Activated CD4-positive, alpha-beta T cell treated with anti-CD3 and anti-CD28 coated beads for 36 hours (primary cell): ENCODE results near the gene ZNF414. TPM values are rescaled to one million over a fixed set of nuclear protein-coding genes. Genes with fewer than 3 reads are reported as not detected.

ENCODE experiments used
- ATAC-seq: fragments of 200-7000 bp; cut with Tn5 transposase; one replicate; pipeline ENCODE4 v1.10.0; 2021; ENCODE audit warnings: mild to moderate bottlenecking, moderate library complexity
- CTCF ChIA-PET: fragments of 350-600 bp; sonication (Branson Sonifier 250); formaldehyde crosslinking; loops from one replicate; lab custom pipeline; 2021; ENCODE audit warnings: antibody characterized with exemption; lab: Charles Lee
- POLR2A ChIA-PET: fragments of 350-600 bp; sonication (Branson Sonifier 250); formaldehyde crosslinking; loops from one replicate; lab custom pipeline; 2021; ENCODE audit warnings: antibody characterized with exemption, inconsistent platforms; lab: Charles Lee
- DNase-seq: peaks from one replicate; pipeline ENCODE4 v3.0.0-alpha.2; 2020
- H3K27ac Mint-ChIP-seq: one replicate; pipeline ENCODE4 v1.8.0; 2021; ENCODE audit warnings: mixed read lengths
- H3K27me3 Mint-ChIP-seq: one replicate; pipeline ENCODE4 v1.8.0; 2021; ENCODE audit warnings: mixed read lengths
- H3K36me3 Mint-ChIP-seq: one replicate; pipeline ENCODE4 v1.8.0; 2021; ENCODE audit warnings: low read depth, mixed read lengths
- H3K4me1 Mint-ChIP-seq: one replicate; pipeline ENCODE4 v1.8.0; 2021; ENCODE audit warnings: mixed read lengths
- H3K4me3 Mint-ChIP-seq: one replicate; pipeline ENCODE4 v1.8.0; 2021; ENCODE audit warnings: mild to moderate bottlenecking, moderate library complexity, mixed read lengths
- H3K9me3 Mint-ChIP-seq: one replicate; pipeline ENCODE4 v1.8.0; 2021; ENCODE audit warnings: low read depth, mixed read lengths
- intact Hi-C, 2 experiments: fragments of 100-400 bp; cut with DNase I in 1 of 2; cut with micrococcal nuclease in 1 of 2; formaldehyde crosslinking; loops; one replicate each; pipeline versions ENCODE4 v1.14.2 to v1.15.1; 2022 to 2024; cut with DNase I, micrococcal nuclease
- total RNA-seq, 2 experiments: library from RNA; stranded (reverse); gene quantifications; one replicate each; pipeline ENCODE4 v1.2.3, GENCODE V29; 2021

The ZNF414 gene
- total RNA-seq, 2 experiments from 2014 or later, result 21.0 to 23.7 TPM

- intact Hi-C loops, result loop anchor here in 1 of 2 experiments (5.0 kb wide), 1 partner anchor 34 kb away; no protein-coding TSS in a partner anchor
- Mint-ChIP-seq H3K27ac (peak overlapping the region; percentile 89), H3K4me3 (no peak overlapping the region), H3K27me3 (no peaks in the 10 kb centered on the region), H3K36me3 (peaks cover 71% of the 10 kb centered on the region), H3K9me3 (no peaks in the 10 kb centered on the region), H3K4me1 (peaks cover 68% of the 10 kb centered on the region)
- ATAC-seq (no peak), DNase-seq (no peak)
- CTCF ChIA-PET, result interaction anchor here (0.7 to 1.5 kb wide), 6 partner anchors 16 to 97 kb away, joined by 3 to 7 read pairs (median 3); no protein-coding TSS in a partner anchor
- POLR2A ChIA-PET, result interaction anchor here (0.6 kb wide), 1 partner anchor 100 kb away, joined by 6 read pairs; no protein-coding TSS in a partner anchor
Observed at GRCh38 chr19:8481616-8482015, 32.4 kb downstream of the ZNF414 start.

GRCh38 chr19:8481201-8481600, 32.8 kb downstream of the ZNF414 start:
- Mint-ChIP-seq H3K4me1 (peaks cover 67% of the 10 kb centered on the region), H3K27me3 (no peaks in the 10 kb centered on the region), H3K9me3 (no peaks in the 10 kb centered on the region), H3K36me3 (peaks cover 69% of the 10 kb centered on the region), H3K4me3 (no peak overlapping the region), H3K27ac (peak overlapping the region; percentile 89)
- ChIA-PET POLR2A (interaction anchor here (0.6 kb wide), 1 partner anchor 100 kb away, joined by 6 read pairs; no protein-coding TSS in a partner anchor), CTCF (interaction anchor here (0.7 to 1.5 kb wide), 5 partner anchors 15 to 95 kb away, joined by 3 to 7 read pairs (median 3); no protein-coding TSS in a partner anchor)
- intact Hi-C loops, result loop anchor here in 1 of 2 experiments (5.0 kb wide), 1 partner anchor 34 kb away; no protein-coding TSS in a partner anchor
- DNase-seq (peak; percentile 34), ATAC-seq (no peak)

GRCh38 chr19:8478598-8478997, 35.4 kb downstream of the ZNF414 start:
- ATAC-seq (no peak), DNase-seq (no peak)
- intact Hi-C loops, result no loop called here
- CTCF ChIA-PET, result interaction anchor here (0.8 to 1.6 kb wide), 5 partner anchors 11 to 477 kb away, joined by 3 to 5 read pairs (median 3); partner anchors contain the start of gene MARCHF2
- POLR2A ChIA-PET, result no interaction called here
- Mint-ChIP-seq H3K27ac (peak overlapping the region; percentile 88), H3K9me3 (no peaks in the 10 kb centered on the region), H3K4me3 (no peak overlapping the region), H3K4me1 (peaks cover 77% of the 10 kb centered on the region), H3K36me3 (peaks cover 71% of the 10 kb centered on the region), H3K27me3 (no peaks in the 10 kb centered on the region)

- ChIA-PET CTCF (interaction anchor here (0.6 to 1.6 kb wide), 4 partner anchors 29 to 164 kb away, joined by 3 read pairs; partner anchors contain the start of gene MARCHF2), POLR2A (no interaction called here)
- Mint-ChIP-seq H3K27me3 (no peaks in the 10 kb centered on the region), H3K4me1 (peaks cover 79% of the 10 kb centered on the region), H3K9me3 (no peaks in the 10 kb centered on the region), H3K4me3 (peak overlapping the region; percentile 2), H3K36me3 (peaks cover 71% of the 10 kb centered on the region), H3K27ac (peak overlapping the region; percentile 88)
- DNase-seq (no peak), ATAC-seq (no peak)
- intact Hi-C loops, result no loop called here
Observed at GRCh38 chr19:8477889-8478288, 36.1 kb downstream of the ZNF414 start.

- Mint-ChIP-seq H3K36me3 (peaks cover 74% of the 10 kb centered on the region), H3K9me3 (no peaks in the 10 kb centered on the region), H3K4me1 (peaks cover 75% of the 10 kb centered on the region), H3K27ac (peak overlapping the region; percentile 67), H3K4me3 (no peak overlapping the region), H3K27me3 (no peaks in the 10 kb centered on the region)
- DNase-seq (no peak), ATAC-seq (no peak)
- intact Hi-C loops, result no loop called here
- CTCF ChIA-PET, result no interaction called here
- POLR2A ChIA-PET, result no interaction called here
Observed at GRCh38 chr19:8476524-8476923, 37.4 kb downstream of the ZNF414 start.

- H3K9me3 Mint-ChIP-seq, result no peaks in the 10 kb centered on the region
- H3K27ac Mint-ChIP-seq, result peak overlapping the region; percentile 60
- peaks cover 76% of the 10 kb centered on the region for H3K36me3 Mint-ChIP-seq
- CTCF ChIA-PET, result no interaction called here
- H3K4me3 Mint-ChIP-seq, result no peak overlapping the region
- POLR2A ChIA-PET, result no interaction called here
- H3K27me3 Mint-ChIP-seq, result no peaks in the 10 kb centered on the region
- DNase-seq (no peak), ATAC-seq (no peak)
- H3K4me1 Mint-ChIP-seq, result peaks cover 62% of the 10 kb centered on the region
- intact Hi-C loops, result no loop called here
Observed at GRCh38 chr19:8475005-8475404, 39.0 kb downstream of the ZNF414 start.

GRCh38 chr19:8473648-8474476, 40.1 kb downstream of the ZNF414 start:
- ChIA-PET POLR2A (no interaction called here), CTCF (interaction anchor here (0.6 to 1.8 kb wide), 3 partner anchors 10 to 33 kb away, joined by 3 to 5 read pairs (median 3); no protein-coding TSS in a partner anchor)
- H3K27me3 Mint-ChIP-seq, result no peaks in the 10 kb centered on the region
- H3K9me3 Mint-ChIP-seq, result no peaks in the 10 kb centered on the region
- no peak for ATAC-seq
- H3K36me3 Mint-ChIP-seq, result peaks cover 79% of the 10 kb centered on the region
- DNase-seq, result no peak
- peaks cover 59% of the 10 kb centered on the region for H3K4me1 Mint-ChIP-seq
- intact Hi-C loops, result no loop called here
- H3K27ac Mint-ChIP-seq, result peak overlapping the region; percentile 63
- no peak overlapping the region for H3K4me3 Mint-ChIP-seq

- no peak overlapping the region for H3K4me3 Mint-ChIP-seq
- H3K4me1 Mint-ChIP-seq, result peaks cover 30% of the 10 kb centered on the region
- no peaks in the 10 kb centered on the region for H3K27me3 Mint-ChIP-seq
- no peak for ATAC-seq
- no peak for DNase-seq
- ChIA-PET CTCF (interaction anchor here (0.7 to 1.0 kb wide), 2 partner anchors 17 to 128 kb away, joined by 3 to 4 read pairs; no protein-coding TSS in a partner anchor), POLR2A (interaction anchor here (0.8 kb wide), 1 partner anchor 21 kb away, joined by 3 read pairs; no protein-coding TSS in a partner anchor)
- intact Hi-C loops, result no loop called here
- H3K9me3 Mint-ChIP-seq, result no peaks in the 10 kb centered on the region
- no peak overlapping the region for H3K27ac Mint-ChIP-seq
- peaks cover 84% of the 10 kb centered on the region for H3K36me3 Mint-ChIP-seq
Observed at GRCh38 chr19:8469613-8470368, 44.2 kb downstream of the ZNF414 start.

GRCh38 chr19:8468761-8469373, 45.1 kb downstream of the ZNF414 start:
- Mint-ChIP-seq H3K4me1 (peaks cover 24% of the 10 kb centered on the region), H3K27me3 (no peaks in the 10 kb centered on the region)
- ATAC-seq, result no peak

GRCh38 chr19:8468124-8468523, 45.8 kb downstream of the ZNF414 start:
- Mint-ChIP-seq H3K4me3 (no peak overlapping the region), H3K9me3 (no peaks in the 10 kb centered on the region), H3K27me3 (no peaks in the 10 kb centered on the region), H3K4me1 (peaks cover 22% of the 10 kb centered on the region), H3K27ac (peak overlapping the region; percentile 11), H3K36me3 (peaks cover 82% of the 10 kb centered on the region)
- DNase-seq, result no peak
- ChIA-PET POLR2A (no interaction called here), CTCF (interaction anchor here (1.5 kb wide), 1 partner anchor 11 kb away, joined by 5 read pairs; no protein-coding TSS in a partner anchor)
- ATAC-seq, result no peak
- intact Hi-C loops, result no loop called here

More at GRCh38 chr19:8468761-8469373, 45.1 kb downstream of the ZNF414 start:
- intact Hi-C loops, result no loop called here
- POLR2A ChIA-PET, result interaction anchor here (0.8 kb wide), 1 partner anchor 20 kb away, joined by 3 read pairs; no protein-coding TSS in a partner anchor
- CTCF ChIA-PET, result interaction anchor here (0.7 to 1.0 kb wide), 2 partner anchors 18 to 127 kb away, joined by 3 to 4 read pairs; no protein-coding TSS in a partner anchor
- peak overlapping the region; percentile 53 for H3K27ac Mint-ChIP-seq
- no peak for DNase-seq
- peaks cover 81% of the 10 kb centered on the region for H3K36me3 Mint-ChIP-seq
- no peak overlapping the region for H3K4me3 Mint-ChIP-seq
- no peaks in the 10 kb centered on the region for H3K9me3 Mint-ChIP-seq
